Measurements from ENCODE around the gene CACTIN. TPM values are rescaled to one million over a fixed set of nuclear protein-coding genes. Genes with fewer than 3 reads are reported as not detected.

CACTIN gene
- total RNA-seq, 1 experiment from 2014 or later: 33.2 TPM

DNA sequence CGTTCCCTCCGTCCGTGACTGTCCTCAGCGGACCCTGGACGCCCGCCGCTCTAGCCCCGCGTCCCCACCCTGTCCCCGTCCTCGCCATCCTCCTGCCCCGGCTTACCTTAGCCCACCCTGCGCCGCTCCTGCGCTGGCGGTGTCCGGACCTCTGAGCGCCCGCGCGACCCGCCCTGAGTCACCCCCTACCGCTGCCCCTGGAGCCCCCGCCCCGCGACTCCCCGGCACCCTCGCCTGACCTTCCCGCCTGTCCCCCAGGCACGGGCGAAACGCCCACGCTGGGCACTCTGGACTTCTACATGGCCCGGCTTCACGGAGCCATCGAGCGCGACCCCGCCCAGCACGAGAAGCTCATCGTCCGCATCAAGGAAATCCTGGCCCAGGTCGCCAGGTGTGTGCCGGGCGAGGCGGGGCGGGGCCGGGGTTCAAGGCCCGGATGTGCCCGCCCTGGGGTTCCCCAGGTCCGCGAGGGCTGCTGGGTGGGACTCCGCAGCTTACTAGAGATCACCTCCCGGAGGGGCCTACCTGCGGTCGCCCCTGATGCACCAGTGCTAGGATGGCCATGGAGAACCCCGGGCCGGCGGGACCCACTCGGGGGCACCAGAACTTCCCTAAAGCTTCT, 48.8 kb downstream of the CACTIN start:
- Histone ChIP-seq H3K4me3 (replicated peaks in 1 of 2; ENCODE audit: low read depth in 1 of 2, low read length in 2 of 2) (peak overlapping the region; percentile 40 to 54), H3K27ac (ENCODE audit: low read depth, low read length) (peak overlapping the region; percentile 47; the same call in 1 of the 2 replicates), H3K9ac (ENCODE audit: low read length) (peak overlapping the region; percentile 58), H4K20me1 (ENCODE audit: insufficient read depth) (no peaks in the 10 kb centered on the region; the same call in 1 of the 2 replicates), H3K9me2 (ENCODE audit: insufficient read depth) (no peaks in the 10 kb centered on the region), H3K9me3 (ENCODE audit: control insufficient read depth in 1 of 2, insufficient read depth in 1 of 2, low read depth in 1 of 2, low read length in 2 of 2) (no peaks in the 10 kb centered on the region), H3K4me1 (ENCODE audit: control insufficient read depth in 1 of 2, insufficient read depth in 2 of 2, low read length in 2 of 2) (peaks cover 18 to 66% of the 10 kb centered on the region in 2 experiments), H3K36me3 (ENCODE audit: control insufficient read depth in 1 of 2, insufficient read depth in 2 of 2, low read length in 2 of 2) (peaks cover 3 to 21% of the 10 kb centered on the region in 2 experiments; a peak in 2 of 4 replicates), H3K4me2 (ENCODE audit: low read length) (peak overlapping the region; percentile 65), H3K27me3 (ENCODE audit: insufficient read depth, low read length) (no peaks in the 10 kb centered on the region), H3K79me2 (ENCODE audit: insufficient read depth, low read length) (peaks cover 24% of the 10 kb centered on the region; the same call in 1 of the 2 replicates), H2AFZ (ENCODE audit: low read depth, low read length, poor library complexity, severe bottlenecking) (no peak overlapping the region)
- BruUV-seq (replicated peaks): no TSS peak
- no peak for DNase-seq (ENCODE audit: low read depth, low spot score)
- ChIA-PET CTCF (no interaction called here), POLR2A (interaction anchor here (0.9 to 1.5 kb wide), 3 partner anchors 9 to 21 kb away, joined by 3 to 6 read pairs (median 3); partner anchors contain the start of gene MFSD12), RAD21 (ENCODE audit: low non-redundant PET in 1 of 2, low total read pairs in 2 of 2, uncharacterized antibody in 2 of 2, unreplicated experiment in 2 of 2) (no interaction called here)
- ATAC-seq: peak; percentile 6; the same call in 1 of the 2 replicates
- intact Hi-C loops (cut with micrococcal nuclease): loop anchor here (10.0 kb wide), 1 partner anchor 627 kb away; no protein-coding TSS in a partner anchor
- TF ChIP-seq TCF7L2 (IDR thresholded peaks at IDR 0.05; ENCODE audit: borderline replicate concordance, extremely low read depth, insufficient read depth, insufficient read length): no peak
- no peak for TF ChIP-seq POLR2A (IDR thresholded peaks at IDR 0.05; ENCODE audit: borderline replicate concordance, extremely low read depth, insufficient read depth, insufficient read length)
- TF ChIP-seq, protein P1, sequence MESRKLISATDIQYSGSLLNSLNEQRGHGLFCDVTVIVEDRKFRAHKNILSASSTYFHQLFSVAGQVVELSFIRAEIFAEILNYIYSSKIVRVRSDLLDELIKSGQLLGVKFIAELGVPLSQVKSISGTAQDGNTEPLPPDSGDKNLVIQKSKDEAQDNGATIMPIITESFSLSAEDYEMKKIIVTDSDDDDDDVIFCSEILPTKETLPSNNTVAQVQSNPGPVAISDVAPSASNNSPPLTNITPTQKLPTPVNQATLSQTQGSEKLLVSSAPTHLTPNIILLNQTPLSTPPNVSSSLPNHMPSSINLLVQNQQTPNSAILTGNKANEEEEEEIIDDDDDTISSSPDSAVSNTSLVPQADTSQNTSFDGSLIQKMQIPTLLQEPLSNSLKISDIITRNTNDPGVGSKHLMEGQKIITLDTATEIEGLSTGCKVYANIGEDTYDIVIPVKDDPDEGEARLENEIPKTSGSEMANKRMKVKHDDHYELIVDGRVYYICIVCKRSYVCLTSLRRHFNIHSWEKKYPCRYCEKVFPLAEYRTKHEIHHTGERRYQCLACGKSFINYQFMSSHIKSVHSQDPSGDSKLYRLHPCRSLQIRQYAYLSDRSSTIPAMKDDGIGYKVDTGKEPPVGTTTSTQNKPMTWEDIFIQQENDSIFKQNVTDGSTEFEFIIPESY (IDR thresholded peaks at IDR 0.05; ENCODE audit: extremely low read depth, insufficient replicate concordance, low read length): no peak
- no peak for TF ChIP-seq ATF3 (IDR thresholded peaks at IDR 0.05)
- TF ChIP-seq CBX3 (IDR thresholded peaks at IDR 0.05; ENCODE audit: low read depth): no peak
- no peak for TF ChIP-seq RAD21 (IDR thresholded peaks at IDR 0.05; ENCODE audit: low read depth)
- TF ChIP-seq, protein P2, sequence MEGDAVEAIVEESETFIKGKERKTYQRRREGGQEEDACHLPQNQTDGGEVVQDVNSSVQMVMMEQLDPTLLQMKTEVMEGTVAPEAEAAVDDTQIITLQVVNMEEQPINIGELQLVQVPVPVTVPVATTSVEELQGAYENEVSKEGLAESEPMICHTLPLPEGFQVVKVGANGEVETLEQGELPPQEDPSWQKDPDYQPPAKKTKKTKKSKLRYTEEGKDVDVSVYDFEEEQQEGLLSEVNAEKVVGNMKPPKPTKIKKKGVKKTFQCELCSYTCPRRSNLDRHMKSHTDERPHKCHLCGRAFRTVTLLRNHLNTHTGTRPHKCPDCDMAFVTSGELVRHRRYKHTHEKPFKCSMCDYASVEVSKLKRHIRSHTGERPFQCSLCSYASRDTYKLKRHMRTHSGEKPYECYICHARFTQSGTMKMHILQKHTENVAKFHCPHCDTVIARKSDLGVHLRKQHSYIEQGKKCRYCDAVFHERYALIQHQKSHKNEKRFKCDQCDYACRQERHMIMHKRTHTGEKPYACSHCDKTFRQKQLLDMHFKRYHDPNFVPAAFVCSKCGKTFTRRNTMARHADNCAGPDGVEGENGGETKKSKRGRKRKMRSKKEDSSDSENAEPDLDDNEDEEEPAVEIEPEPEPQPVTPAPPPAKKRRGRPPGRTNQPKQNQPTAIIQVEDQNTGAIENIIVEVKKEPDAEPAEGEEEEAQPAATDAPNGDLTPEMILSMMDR (IDR thresholded peaks at IDR 0.05 in 2 of 3, conservative IDR thresholded peaks at IDR 0.05 in 1 of 3; ENCODE audit: borderline replicate concordance in 1 of 3, insufficient read depth in 1 of 3, low read depth in 2 of 3, low read length in 2 of 3): no peak
- TF ChIP-seq FOSL1 (IDR thresholded peaks at IDR 0.05; ENCODE audit: low read depth): no peak
- TF ChIP-seq EZH2phosphoT487 (IDR thresholded peaks at IDR 0.05; ENCODE audit: borderline replicate concordance): no peak
- TF ChIP-seq YY1 (IDR thresholded peaks at IDR 0.05; ENCODE audit: extremely low read depth, insufficient replicate concordance, low read depth, low read length): no peak
- TF ChIP-seq, protein P3, sequence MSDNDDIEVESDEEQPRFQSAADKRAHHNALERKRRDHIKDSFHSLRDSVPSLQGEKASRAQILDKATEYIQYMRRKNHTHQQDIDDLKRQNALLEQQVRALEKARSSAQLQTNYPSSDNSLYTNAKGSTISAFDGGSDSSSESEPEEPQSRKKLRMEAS (IDR thresholded peaks at IDR 0.05): peak; percentile 53; the same call in 1 of the 2 replicates
- TF ChIP-seq SIN3A (IDR thresholded peaks at IDR 0.05; ENCODE audit: low read depth): no peak
- TF ChIP-seq EGR1 (IDR thresholded peaks at IDR 0.05; ENCODE audit: low read depth): peak; percentile 68
- TF ChIP-seq POLR2AphosphoS5 (IDR thresholded peaks at IDR 0.05; ENCODE audit: low read depth, low read length): peak; percentile 63; the same call in 1 of the 2 replicates
- TF ChIP-seq ZFX (IDR thresholded peaks at IDR 0.05): no peak
- TF ChIP-seq EZH2 (IDR thresholded peaks at IDR 0.05): no peak
- TF ChIP-seq CEBPB (IDR thresholded peaks at IDR 0.05; ENCODE audit: low read depth): no peak
- no peak for TF ChIP-seq JUND (IDR thresholded peaks at IDR 0.05)
- TF ChIP-seq SP1 (IDR thresholded peaks at IDR 0.05; ENCODE audit: low read depth): no peak
